ENCODE measurements around the gene MUSTN1. TPM values are rescaled to one million over a fixed set of nuclear protein-coding genes. Genes with fewer than 3 reads are reported as not detected.

Gene MUSTN1
- polyA plus RNA-seq, 3 donors: 0.29 to 13.7 TPM; not detected in 1

DNA sequence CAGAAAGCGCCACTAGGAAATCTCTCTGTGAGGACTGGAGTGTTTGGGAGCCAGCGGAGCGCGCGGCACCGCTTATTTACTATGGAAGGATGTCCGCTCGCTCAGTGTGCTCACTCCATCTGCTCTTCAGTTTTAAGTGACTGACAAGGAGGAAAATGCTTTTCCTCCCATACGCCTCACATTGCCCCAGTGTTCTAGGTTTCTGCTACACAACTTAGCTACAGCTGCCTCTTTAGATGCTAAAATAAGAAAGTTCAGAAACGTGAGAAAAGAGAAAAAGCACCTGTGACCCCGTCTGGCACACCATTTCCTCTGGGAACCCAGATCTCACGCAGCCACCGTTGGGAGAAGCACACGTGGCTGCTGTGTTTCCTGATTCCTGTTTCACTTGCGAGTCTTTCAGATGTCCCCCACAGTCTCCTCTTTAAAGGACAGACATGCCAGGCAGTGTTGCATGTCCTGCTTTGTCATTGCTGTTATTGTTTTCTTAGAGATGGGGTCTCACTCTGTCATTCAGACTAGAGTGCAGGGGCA is 11.7 kb upstream of the MUSTN1 start:
- TF ChIP-seq, protein P1, sequence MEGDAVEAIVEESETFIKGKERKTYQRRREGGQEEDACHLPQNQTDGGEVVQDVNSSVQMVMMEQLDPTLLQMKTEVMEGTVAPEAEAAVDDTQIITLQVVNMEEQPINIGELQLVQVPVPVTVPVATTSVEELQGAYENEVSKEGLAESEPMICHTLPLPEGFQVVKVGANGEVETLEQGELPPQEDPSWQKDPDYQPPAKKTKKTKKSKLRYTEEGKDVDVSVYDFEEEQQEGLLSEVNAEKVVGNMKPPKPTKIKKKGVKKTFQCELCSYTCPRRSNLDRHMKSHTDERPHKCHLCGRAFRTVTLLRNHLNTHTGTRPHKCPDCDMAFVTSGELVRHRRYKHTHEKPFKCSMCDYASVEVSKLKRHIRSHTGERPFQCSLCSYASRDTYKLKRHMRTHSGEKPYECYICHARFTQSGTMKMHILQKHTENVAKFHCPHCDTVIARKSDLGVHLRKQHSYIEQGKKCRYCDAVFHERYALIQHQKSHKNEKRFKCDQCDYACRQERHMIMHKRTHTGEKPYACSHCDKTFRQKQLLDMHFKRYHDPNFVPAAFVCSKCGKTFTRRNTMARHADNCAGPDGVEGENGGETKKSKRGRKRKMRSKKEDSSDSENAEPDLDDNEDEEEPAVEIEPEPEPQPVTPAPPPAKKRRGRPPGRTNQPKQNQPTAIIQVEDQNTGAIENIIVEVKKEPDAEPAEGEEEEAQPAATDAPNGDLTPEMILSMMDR (IDR thresholded peaks at IDR 0.05): no peak

DNA sequence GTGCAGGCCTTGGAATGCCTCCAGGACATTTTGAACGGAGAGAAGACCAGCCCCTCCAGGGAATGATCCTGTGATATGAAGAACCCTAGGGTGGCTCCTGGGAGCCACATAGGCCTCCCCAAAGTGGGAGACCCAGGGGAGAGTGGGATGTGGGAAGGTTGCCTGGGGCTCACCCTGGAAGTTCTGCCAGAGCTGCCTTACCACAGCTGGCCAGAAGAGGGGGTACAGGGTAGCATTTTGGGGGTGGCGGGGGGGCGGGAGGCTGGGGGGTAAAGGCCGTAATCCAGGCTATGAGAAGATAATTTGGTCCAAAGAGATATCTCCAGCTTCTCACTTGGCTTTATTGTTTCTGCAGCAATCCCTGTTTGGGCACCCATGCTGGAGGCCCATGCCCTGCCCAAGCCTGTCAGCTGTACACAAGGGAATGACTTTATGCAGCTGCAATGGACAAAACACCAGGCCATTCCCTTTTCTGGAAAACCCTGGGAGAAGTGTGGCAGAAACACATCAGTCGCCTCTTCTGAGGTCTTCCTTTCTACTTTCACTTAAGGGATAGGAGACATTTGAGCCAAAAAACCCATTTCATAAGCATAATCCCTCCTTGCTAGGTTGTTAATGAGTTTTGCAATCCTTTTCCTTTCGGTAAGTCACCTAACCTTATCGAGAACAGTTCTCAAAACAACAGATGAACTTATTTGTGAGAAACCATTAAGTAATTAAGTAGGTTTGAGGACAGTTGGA is 11.0 kb upstream of the MUSTN1 start:
- H3K79me2 ChIP-seq (ENCODE audit: insufficient read depth, low read length): no peaks in the 10 kb centered on the region
- H3K4me1 Mint-ChIP-seq: peaks cover 39% of the 10 kb centered on the region
- no peak for DNase-seq
- no peak overlapping the region for H3K27ac ChIP-seq (ENCODE audit: low read depth in 1 of 2, low read length in 2 of 2)
- no peaks in the 10 kb centered on the region for H3K27me3 ChIP-seq (ENCODE audit: control insufficient read depth in 2 of 2, insufficient read depth in 2 of 2, low read length in 2 of 2)
- H3K4me2 ChIP-seq (replicated peaks; ENCODE audit: extremely low read depth, low read length, poor library complexity, severe bottlenecking): no peak overlapping the region
- TF ChIP-seq, protein P1 (IDR thresholded peaks at IDR 0.05): peak; percentile 76
- intact Hi-C loops (cut with micrococcal nuclease): loop anchor here in 1 of 2 donors (10.0 kb wide), 1 partner anchor 229 kb away; no protein-coding TSS in a partner anchor
- no peak overlapping the region for H3K9ac ChIP-seq (ENCODE audit: insufficient read depth, low read length, poor library complexity, severe bottlenecking)
- H2AFZ ChIP-seq (ENCODE audit: insufficient read depth, low read depth, low read length, poor library complexity, severe bottlenecking): no peak overlapping the region
- H3K36me3 Mint-ChIP-seq: peaks cover 75 to 87% of the 10 kb centered on the region in 2 donors
- no peaks in the 10 kb centered on the region for H4K20me1 ChIP-seq (ENCODE audit: insufficient read depth, low read length)
- peaks cover 33 to 36% of the 10 kb centered on the region in 2 donors for H3K4me1 ChIP-seq (ENCODE audit: control insufficient read depth in 1 of 2, insufficient read depth in 2 of 2, low read length in 2 of 2)
- H3K9me3 Mint-ChIP-seq: peaks cover 0 to 1% (median 0%) of the 10 kb centered on the region in 7 donors
- 83% methylated on average over 1 of the region's 7 CpGs for WGBS (ENCODE audit: insufficient coverage)
- H3K9me3 ChIP-seq (replicated peaks in 1 of 2; ENCODE audit: control insufficient read depth in 1 of 2, insufficient read depth in 1 of 2, low read length in 2 of 2): no peaks in the 10 kb centered on the region
- H3K36me3 ChIP-seq (replicated peaks in 1 of 2; ENCODE audit: control insufficient read depth in 1 of 2, insufficient read depth in 2 of 2, low read length in 2 of 2): peaks cover 59 to 82% of the 10 kb centered on the region in 2 donors
- peaks cover 0 to 2% (median 0%) of the 10 kb centered on the region in 3 donors for H3K27me3 Mint-ChIP-seq (ENCODE audit: low read depth in 3 of 3)
- no peak overlapping the region for H3K27ac Mint-ChIP-seq
- H3K4me3 ChIP-seq (replicated peaks in 1 of 3; ENCODE audit: low read depth in 2 of 3, low read length in 3 of 3): no peak overlapping the region
- no peak overlapping the region for H3K4me3 Mint-ChIP-seq

More for the DNA sequence above, 11.7 kb upstream of the MUSTN1 start:
- intact Hi-C loops (cut with micrococcal nuclease): loop anchor here in 1 of 2 donors (10.0 kb wide), 1 partner anchor 228 kb away; no protein-coding TSS in a partner anchor
- H3K27me3 ChIP-seq (ENCODE audit: control insufficient read depth in 2 of 2, insufficient read depth in 2 of 2, low read length in 2 of 2): no peaks in the 10 kb centered on the region
- H3K79me2 ChIP-seq (ENCODE audit: insufficient read depth, low read length): no peaks in the 10 kb centered on the region
- H3K9me3 Mint-ChIP-seq: no peaks in the 10 kb centered on the region
- no peak overlapping the region for H3K9ac ChIP-seq (ENCODE audit: insufficient read depth, low read length, poor library complexity, severe bottlenecking)
- H3K4me3 ChIP-seq (replicated peaks in 1 of 3; ENCODE audit: low read depth in 2 of 3, low read length in 3 of 3): no peak overlapping the region
- H2AFZ ChIP-seq (ENCODE audit: insufficient read depth, low read depth, low read length, poor library complexity, severe bottlenecking): no peak overlapping the region
- peaks cover 39% of the 10 kb centered on the region for H3K4me1 Mint-ChIP-seq
- H3K36me3 ChIP-seq (replicated peaks in 1 of 2; ENCODE audit: control insufficient read depth in 1 of 2, insufficient read depth in 2 of 2, low read length in 2 of 2): peaks cover 59 to 82% of the 10 kb centered on the region in 2 donors
- peak overlapping the region in 1 of 7 donors; percentile 51 for H3K27ac Mint-ChIP-seq
- peaks cover 73 to 87% of the 10 kb centered on the region in 2 donors for H3K36me3 Mint-ChIP-seq
- H3K4me3 Mint-ChIP-seq: no peak overlapping the region
- H4K20me1 ChIP-seq (ENCODE audit: insufficient read depth, low read length): no peaks in the 10 kb centered on the region
- no peaks in the 10 kb centered on the region for H3K9me3 ChIP-seq (replicated peaks in 1 of 2; ENCODE audit: control insufficient read depth in 1 of 2, insufficient read depth in 1 of 2, low read length in 2 of 2)
- H3K4me1 ChIP-seq (ENCODE audit: control insufficient read depth in 1 of 2, insufficient read depth in 2 of 2, low read length in 2 of 2): peaks cover 33 to 36% of the 10 kb centered on the region in 2 donors
- no peak overlapping the region for H3K4me2 ChIP-seq (replicated peaks; ENCODE audit: extremely low read depth, low read length, poor library complexity, severe bottlenecking)
- H3K27ac ChIP-seq (ENCODE audit: low read depth in 1 of 2, low read length in 2 of 2): no peak overlapping the region
- H3K27me3 Mint-ChIP-seq (ENCODE audit: low read depth in 3 of 3): peaks cover 0 to 2% (median 0%) of the 10 kb centered on the region in 3 donors
- 20% methylated on average over 5 of the region's 15 CpGs for WGBS (ENCODE audit: insufficient coverage)
- no peak for DNase-seq

Data from CD14-positive monocyte (primary cell).